Right ventricle myocardium superior (tissue), 1 donor: ENCODE results near the gene BLM. TPM values are rescaled to one million over a fixed set of nuclear protein-coding genes. Genes with fewer than 3 reads are reported as not detected.
"Not testable (repeated sequence)": the region's sequence is repeated elsewhere in the genome, so short reads cannot be mapped to it uniquely, and the experiment has no call there.

Experiments used
- ATAC-seq: fragments of 200-7000 bp; cut with Tn5 transposase; one replicate; pipeline ENCODE4 v1.9.1; 2020; ENCODE audit warnings: mild to moderate bottlenecking; ENCODE audit not compliant: poor library complexity
- DNase-seq: peaks from one replicate; pipeline ENCODE4 v3.0.0-alpha.2; 2020
- intact Hi-C: fragments of 100-400 bp; cut with DNase I; formaldehyde crosslinking; loops from one replicate; pipeline ENCODE4 v1.11.2; 2022
- total RNA-seq: library from RNA; stranded (reverse); fragmentation: NEBNext Ultra II Directional; extraction: Animal tissue kit (Norgen Biotek cat#: 25700); gene quantifications from one replicate; pipeline ENCODE4 v1.2.1, GENCODE V29; 2021
- donor health status: DM: no; HTN: yes; CAD: no; lungs with severe emphysema.

BLM gene
- total RNA-seq, 1 donor from 2014 or later, result 37.0 TPM

DNA sequence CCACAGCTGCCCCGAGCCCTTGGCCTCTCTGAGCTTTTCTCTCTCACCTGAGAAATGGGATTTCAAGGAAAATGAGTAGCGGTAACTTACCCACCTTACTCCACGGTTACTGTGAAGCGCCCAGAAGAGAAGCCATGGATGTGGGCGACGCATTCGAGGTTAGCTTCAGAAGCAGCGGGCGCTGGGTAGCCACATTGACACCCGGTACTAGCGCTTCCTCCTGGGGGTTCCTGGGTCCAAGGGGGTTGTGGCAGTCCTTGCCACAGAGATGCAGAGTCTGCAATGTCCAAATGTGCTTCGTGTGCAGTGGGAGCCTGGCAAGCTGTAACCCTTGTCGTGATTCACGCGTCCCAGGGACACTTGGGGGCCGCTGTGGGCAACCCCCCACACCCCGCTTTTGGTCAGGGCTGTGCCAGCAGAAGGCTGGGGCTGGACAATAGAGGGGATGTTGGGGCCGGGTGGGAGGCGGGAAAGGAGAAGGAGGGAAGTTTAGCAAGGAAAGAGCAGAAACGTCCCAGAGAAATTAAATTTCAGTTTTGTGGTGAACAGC is 109.8 kb downstream of the BLM start:
- no peak for DNase-seq
- no peak for ATAC-seq
- intact Hi-C loops, result no loop called here

DNA sequence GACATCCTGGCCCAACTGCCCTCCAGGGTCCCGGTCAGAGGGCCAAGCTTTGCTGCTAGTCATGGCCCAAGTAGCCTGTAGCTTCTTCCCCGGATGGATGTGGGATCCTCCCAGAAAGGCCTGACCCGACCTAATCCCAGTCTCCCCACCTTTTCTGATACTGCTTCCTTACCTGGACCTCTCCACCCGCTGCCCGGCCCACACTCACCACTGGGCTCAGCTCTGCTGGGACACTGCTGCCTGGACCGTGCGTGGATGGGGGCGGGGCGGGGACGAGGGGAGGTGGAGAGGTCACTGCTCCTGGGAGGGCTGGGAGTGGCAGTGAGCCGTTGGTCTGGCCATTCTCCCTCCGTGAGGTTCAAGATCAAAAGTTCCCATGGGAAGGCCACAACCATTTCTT is 111.0 kb downstream of the BLM start:
- no peak for ATAC-seq
- no peak for DNase-seq
- intact Hi-C loops, result no loop called here

DNA sequence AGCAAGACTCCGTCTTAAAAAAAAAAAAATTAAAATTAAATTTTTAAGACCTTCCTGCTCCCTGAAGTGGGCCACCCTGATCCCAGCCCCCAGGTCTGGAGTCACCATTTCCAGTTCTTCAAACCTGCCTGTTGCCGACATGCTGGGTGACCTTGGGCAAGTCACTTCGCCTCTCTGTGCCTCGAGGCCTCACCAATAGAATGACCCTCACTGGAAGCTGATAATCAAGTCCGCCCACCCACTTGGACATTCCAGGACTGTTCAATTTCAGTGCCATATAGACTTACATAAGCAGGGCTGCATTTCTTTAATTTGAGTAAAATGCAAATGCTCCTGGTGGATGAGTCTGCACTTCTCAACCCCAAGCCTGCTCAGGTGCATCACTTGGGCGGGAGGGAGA is 112.0 kb downstream of the BLM start:
- DNase-seq (no peak), ATAC-seq (no peak)
- intact Hi-C loops, result no loop called here

DNA sequence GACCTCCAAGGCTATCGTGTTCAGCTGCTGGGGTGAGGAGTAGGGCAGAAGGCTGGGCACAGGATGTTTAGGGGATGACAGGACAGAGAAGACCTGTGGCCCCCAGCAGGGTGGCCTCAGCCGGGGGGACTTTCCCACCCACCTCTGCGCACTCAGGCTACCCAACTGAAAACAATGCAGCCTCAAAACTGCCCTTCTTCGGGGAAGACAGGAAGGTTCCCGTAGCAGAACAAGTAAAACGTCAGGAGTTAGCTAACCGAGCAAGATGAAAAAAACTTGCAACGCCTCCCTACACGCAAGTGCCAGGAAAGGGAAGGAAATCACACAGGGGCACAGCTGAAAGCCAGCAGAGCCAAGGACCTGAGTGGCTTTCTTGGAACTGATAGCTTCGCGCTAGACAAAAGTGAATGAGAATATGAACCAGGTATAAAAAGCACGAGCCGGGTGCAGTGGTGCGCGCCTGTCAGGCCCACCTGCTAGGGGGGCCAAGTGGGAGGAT is 112.8 kb downstream of the BLM start:
- DNase-seq (no peak), ATAC-seq (peak; percentile 57)
- intact Hi-C loops, result no loop called here

DNA sequence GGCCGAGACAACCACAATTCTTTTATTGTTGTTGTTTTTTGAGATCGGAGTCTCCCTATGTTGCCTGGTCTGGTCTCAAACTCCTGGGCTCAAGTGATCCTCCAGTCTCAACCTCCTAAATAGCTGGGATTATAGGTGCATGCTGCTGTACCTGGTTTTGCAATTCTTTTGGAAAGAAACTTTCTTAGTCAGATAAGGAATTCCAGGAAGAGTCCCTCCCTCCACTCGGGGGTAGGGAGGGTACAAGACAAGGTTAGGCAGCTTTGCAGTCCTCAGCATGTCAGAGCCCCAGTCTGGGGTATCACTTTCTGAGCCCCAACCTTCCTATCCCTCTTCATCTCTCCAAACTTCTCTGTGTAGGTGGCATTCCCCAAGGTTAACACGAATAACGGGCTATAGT is 117.5 kb downstream of the BLM start:
- intact Hi-C loops, result no loop called here
- ATAC-seq, result no peak
- DNase-seq, result no peak

DNA sequence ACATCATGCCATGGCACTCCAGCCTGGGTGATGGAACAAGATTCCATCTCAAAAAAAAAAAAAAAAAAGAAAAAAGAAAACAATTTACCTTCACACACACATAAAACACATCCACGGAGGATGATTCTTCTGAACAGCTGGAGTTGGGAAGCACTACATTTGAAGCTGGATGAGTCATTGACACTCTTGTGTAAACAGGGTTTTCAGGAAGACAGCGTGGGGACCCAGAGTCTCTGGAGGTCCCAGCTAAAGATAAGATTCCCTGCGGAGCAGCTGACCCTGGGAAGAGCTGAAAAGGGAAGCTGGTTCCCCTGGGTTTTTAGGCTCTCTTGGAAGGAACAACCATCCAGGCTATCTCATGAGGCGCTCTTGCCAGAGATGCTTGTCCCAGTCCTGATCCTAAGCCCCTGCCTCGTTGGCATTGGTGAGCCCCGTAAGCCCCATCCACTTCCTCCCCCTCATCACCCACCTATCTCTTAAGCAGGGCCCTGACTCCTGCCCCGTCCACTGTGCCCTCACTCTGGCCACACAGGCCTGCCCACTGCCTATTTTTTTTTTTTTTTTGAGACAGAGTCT is 119.2 kb downstream of the BLM start:
- no peak for DNase-seq
- peak; percentile 30 for ATAC-seq
- intact Hi-C loops, result no loop called here

DNA sequence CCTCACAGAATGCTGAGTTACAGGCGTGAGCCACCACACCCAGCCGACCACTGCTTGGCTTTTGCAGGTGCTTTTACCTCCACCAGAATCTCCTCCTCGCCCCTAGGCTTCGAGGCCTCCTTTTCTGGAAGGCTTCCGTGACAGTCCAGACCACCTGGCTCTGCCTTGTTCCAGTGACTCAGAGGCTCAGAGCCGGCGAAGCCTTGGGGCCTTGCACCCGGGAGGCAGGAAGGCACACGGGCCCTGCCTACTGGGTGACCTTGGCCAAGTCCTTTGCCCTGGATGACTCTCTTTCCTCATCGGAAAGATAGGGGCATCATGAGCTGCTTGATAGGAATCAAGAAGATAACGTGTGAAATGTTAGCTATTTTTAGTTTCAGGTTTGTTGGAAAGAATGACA is 119.9 kb downstream of the BLM start:
- no peak for ATAC-seq
- intact Hi-C loops, result no loop called here

DNA sequence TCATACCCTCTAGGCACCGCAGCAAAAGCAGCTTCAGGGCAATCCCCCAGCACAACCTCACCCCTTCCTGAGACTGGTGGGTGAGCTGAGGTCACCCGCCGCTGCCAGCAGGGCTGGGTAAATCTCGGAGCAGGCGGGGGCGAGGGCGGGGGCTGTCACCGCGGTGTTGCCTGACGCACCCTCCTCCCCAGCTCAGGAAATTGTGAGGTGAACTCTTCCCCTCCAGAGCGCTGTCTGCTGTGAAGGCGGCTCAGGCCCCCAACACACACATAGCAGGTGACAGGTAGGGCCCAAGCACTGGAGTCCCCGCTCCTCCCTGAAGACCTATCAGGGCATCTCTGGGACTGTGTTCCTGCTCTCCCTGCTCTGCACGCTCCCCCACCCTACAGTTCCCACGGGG is 121.0 kb downstream of the BLM start:
- intact Hi-C loops, result no loop called here
- DNase-seq (no peak), ATAC-seq (no peak)

More for the DNA sequence above, 119.9 kb downstream of the BLM start:
- no peak for DNase-seq

DNA sequence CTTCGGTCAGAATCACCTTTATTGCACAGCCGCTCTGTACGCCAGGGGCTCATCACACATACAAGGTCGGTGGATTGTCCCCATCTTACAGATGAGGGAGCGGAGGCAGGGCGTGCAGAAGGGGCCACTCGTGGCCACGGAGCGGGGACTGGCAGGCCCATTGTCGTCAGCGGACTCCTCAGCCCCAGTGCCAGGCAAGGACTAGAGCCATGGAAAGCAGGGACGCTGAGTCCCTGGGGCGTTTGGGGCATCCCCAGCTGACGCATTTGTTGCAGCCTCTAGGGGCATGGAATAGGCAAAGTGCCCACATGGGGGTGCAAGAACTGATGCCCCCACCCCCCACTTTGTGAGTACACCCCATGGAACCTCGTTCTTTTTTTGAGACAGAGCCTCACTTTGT is 121.4 kb downstream of the BLM start:
- no peak for DNase-seq
- ATAC-seq, result no peak
- intact Hi-C loops, result no loop called here

DNA sequence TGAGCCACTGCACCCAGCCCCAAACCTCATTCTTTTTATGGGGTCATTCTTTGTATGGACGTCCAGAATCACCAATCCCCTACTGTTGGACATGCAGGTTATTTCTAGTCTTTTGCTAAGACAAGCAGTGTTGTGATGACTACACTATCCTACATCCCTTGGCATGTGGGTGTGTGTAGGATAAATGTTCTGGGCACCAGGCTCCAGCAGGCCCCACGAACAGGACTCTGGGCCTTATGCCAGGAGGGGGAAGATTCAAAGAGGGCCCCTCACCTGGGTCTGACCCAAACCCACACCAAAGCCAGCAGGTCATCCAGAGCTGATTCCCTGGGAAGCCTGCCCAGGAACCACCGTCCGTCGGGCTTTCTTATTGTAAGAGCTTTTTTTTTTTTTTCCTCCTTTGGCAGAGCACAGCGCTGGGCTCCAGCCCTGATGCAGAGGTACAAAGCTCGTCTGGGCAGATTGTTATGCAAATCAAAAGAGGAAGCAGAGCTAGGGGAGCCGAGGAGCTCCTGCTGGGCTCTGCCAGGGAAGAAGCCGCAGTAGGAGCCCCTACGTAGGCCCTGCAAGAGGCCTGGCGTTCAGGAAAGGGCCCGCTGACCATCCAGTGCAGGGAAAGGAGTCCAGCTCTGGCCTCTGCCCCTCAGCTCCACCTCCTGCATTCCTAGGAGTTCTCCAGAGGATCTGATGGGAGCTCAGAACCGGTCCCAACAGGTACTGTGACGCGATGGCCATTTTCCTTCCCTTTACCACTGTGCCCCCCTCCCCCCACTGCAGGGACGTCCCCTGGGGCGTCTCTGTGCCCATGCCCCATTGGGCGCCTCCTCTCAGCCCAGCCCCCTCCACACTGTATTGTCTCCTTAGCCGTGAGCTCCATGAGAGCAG is 122.3 kb downstream of the BLM start:
- no peak for DNase-seq
- peak; percentile 78 for ATAC-seq
- intact Hi-C loops, result no loop called here

DNA sequence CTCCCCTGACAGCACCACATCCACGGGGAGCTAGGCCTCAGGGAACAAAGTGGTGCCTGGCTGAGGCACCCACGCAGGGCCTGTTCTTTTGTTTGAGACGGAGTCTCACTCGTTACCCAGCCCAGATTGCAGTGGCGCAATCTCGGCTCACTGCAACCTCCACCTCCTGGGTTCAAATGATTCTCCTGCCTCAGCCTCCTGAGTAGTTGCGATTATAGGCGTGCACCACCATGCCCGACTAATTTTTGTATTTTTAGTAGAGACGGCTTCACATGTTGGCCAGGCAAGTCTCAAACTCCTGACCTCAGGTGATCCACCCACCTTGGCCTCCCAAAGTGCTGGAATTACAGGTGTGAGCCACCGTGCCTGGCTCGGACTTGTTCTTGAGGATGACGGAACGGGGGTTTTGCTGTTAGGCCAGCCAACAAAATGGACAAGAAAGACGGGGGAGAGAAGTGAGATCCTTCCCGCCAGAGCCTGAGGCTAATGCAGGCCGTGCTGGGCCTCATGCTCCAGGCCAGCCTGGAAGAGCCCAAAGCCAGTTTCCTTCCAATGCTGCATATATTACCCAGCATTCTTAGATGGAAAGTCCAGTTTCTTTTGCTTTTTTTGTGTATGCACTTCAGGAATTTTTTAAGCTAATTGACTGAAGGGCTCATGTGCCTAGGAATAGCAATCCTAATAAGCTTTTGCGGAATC is 123.2 kb downstream of the BLM start:
- intact Hi-C loops, result no loop called here
- no peak for DNase-seq
- no peak for ATAC-seq

DNA sequence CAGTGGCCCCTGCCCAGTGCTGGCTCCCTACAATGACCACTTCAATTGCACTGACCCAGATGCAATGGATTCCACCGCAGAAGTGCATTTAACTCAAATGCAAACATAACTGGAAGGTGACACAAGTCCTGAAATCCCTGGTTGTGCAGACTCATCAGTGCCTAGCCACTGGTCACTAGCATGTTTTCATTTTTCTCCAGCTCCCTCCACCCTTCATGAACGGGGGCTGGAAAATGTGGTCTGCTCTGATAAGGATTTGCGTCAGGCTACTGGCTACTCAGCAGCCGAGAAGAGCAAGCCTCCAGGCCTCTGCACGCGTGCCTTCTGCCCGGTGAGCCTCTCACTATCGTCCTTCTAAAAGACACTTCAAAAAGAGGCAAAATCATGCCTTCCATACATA is 123.8 kb downstream of the BLM start:
- intact Hi-C loops, result no loop called here
- DNase-seq (no peak), ATAC-seq (no peak)

DNA sequence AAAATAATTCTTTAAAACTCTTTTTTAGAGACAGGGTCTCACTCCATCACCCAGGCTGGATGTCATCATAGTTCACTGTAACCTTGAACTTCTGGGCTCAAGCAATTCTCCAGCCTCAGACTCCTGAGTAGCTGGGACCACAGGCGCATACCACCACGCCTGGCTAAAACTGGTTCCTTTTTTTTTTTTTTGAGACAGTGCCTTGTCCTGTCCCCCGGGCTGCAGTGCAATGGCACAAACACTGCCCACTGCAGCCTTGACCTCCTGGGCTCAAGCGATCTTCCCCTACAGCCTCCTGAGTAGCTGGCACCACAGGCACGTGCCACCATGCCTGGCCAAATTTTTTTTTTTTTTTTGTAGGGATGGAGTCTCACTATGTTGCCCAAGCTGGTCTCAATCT is 127.5 kb downstream of the BLM start:
- intact Hi-C loops, result no loop called here
- ATAC-seq, result no peak

DNA sequence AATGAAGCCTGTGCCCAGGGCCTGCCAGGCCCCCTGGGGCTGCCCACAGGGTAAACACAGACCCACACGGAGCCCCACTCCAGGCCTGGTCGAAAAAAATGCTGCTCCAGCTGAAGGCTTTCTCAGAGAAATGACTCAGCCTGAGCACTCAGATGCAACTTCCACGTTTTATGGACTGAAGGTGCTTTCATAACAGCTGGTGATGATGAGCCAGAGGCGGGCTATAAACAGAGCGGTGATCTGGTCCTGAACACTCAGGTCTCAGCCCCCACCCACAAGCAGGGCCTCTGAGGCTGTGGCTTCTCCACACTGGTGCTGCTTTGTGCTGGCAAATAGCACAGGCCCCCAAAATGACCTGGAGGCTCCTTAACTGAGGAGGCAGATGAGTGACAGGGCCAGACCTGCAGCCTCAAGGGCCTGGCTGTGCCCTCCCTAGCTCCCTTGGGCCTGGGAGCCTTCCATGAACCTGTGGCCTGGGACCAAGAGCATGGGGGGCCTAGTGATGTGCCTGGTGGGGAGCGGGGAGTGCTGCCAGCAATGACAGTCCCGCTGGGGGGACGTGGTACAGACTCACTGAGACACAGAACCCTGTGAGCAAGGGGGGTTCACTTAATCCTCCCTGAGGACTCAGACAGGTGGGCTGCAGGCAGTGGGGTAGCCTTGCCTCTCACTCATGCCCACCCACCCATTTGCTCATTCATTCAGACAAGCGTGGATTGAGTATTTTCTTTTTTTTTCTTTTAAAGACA is 128.2 kb downstream of the BLM start:
- DNase-seq (no peak), ATAC-seq (peak; percentile 60)
- intact Hi-C loops, result no loop called here

More for the DNA sequence above, 127.5 kb downstream of the BLM start:
- DNase-seq, result no peak

DNA sequence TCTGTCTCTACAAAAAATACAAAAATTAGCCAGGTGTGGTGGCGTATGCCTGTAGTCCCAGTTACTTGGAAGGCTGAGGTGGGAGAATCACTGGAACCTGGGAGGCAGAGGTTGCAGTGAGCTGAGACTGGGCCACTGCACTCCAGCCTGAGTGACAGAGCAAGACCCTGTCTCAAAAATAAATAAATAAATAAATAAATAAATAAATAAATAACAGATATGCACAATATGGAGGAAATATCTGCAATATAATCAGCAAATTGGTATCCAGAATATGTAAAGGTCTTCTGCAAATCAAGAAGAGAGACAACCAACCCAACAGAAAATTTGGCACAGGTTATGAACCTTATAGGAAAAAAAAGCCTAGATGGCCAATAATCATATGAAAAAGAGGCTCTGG is 132.3 kb downstream of the BLM start:
- ATAC-seq, DNase-seq, intact Hi-C loops: not testable (repeated sequence)

DNA sequence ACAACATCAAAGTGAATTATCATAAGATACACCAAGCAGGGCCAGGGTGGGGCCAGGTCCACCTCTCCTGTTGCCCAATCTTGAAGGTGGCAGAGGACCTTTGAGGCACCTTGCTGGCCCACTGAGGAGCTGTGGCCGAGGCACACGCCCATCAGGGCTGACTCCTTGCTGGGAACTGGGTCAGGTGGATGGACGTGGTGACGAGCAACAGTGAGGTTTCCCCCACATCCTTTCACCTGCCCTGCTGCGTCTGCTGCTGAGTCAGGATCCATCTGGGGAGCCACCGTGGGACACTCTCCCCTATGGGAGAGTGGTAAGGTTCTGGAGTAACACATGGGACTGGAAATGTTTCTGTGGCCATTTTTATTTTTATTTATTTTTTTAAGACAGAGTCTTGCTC is 134.0 kb downstream of the BLM start:
- intact Hi-C loops, result no loop called here
- ATAC-seq (no peak), DNase-seq (no peak)

DNA sequence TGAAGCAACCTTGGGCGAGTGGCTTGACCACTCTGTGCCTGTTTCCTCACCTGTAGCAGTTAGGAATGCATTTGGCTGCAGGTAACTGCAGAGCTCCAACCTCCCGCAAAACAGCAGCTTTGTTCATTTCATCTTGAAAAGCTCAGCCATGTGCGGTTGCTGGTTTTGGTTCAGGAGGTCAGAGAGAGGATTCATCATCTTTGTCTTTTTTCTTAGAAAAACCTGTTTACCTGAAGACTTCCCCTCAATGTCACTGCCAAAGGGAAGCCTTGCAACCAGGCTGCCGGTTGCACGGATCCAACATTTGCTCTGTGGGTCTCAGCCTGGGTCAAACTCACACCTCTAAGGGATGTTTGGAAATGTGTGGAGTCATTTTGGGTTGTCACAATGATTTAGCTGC is 134.8 kb downstream of the BLM start:
- intact Hi-C loops, result no loop called here
- no peak for ATAC-seq
- DNase-seq, result no peak

DNA sequence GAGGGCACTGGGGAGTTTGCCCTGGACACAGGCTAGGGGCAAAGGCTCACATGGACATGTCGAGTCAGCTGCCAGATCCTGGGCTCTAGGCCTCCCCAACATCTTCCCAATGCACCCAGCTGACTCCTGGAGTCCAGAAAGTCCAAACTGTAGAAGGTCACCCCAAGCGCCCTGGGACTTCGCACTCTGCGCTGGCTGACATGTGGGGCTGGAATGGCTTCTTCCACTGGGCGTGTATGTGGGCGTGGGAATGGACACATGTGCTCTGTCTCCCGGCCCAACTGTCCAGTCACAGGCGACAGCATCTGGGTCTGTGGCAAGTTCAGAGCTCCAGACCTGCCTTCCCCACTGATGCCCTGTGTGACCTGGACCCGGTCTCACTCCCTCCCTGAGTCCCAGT is 138.0 kb downstream of the BLM start:
- DNase-seq (no peak), ATAC-seq (no peak)
- intact Hi-C loops, result no loop called here

DNA sequence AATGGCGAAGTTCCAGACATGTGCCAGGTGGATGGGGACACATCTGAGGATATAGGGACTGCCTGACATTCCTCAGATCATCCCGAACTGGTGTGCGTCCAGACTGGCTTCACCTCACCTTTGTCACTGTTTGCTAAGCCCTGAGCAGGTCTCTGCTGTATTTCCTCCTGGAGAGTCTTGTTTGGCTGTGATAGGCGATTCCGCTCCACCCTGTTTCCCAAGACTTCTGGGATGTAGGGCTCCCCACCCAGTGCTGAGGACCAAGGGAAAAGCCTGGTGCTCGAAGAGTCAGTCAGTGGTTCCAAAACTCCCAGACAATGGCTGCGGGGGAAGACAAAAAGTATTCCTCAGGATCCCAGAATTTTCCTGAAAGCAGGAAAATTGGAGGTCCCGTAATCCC is 140.2 kb downstream of the BLM start:
- intact Hi-C loops, result no loop called here
- ATAC-seq, result no peak
- no peak for DNase-seq
